Measurements from ENCODE around the gene RPRD1B. TPM values are rescaled to one million over a fixed set of nuclear protein-coding genes. Genes with fewer than 3 reads are reported as not detected.
"Not testable (repeated sequence)": the region's sequence is repeated elsewhere in the genome, so short reads cannot be mapped to it uniquely, and the experiment has no call there.

The RPRD1B gene
- polyA plus RNA-seq, 1 experiment, result 23.7 TPM

DNA sequence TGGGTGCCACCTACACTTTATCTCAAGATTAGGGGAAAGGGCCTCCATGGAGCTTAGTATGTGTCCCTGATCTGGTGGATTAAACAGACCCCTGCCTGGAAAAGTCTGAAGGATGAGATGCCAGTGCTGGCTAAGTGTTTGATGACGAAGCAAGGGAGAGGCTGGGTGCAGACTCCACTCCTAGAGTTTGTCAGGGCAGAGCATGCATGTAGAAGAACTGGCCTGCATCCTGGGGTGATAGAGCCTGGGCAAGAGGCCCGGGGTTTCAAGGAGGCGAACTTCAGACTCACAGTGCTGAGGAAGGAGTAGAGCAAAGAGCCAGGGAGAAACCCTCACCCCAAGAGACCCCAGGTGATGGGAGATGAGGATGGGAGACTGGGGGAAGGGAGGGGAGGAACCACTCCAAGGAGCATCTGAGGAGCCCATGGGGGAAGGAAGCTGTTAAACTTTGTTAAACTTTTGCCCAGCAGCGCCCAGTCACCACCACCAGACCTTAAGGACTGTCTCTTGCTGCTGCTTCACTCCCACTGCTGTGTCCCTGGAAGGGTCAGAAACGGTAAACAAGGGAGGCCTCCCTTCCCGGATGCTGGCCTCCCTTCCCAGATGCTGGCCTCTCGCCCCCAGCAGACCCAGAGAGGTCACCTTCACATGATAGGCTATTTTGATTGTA, 61.6 kb downstream of the RPRD1B start:
- DNase-seq (ENCODE audit: low read depth, low spot score), result no peak
- ChIA-PET CTCF (no interaction called here), POLR2A (no interaction called here)
- Histone ChIP-seq H3K27me3 (ENCODE audit: control insufficient read depth, insufficient read depth, low read length) (no peaks in the 10 kb centered on the region), H3K9me3 (ENCODE audit: control insufficient read depth, insufficient read depth, low read length) (no peaks in the 10 kb centered on the region; the same call in 1 of the 2 replicates), H3K27ac (ENCODE audit: low read depth, low read length) (peak overlapping the region; percentile 73), H3K4me3 (ENCODE audit: low read depth, low read length) (no peak overlapping the region)
- TF ChIP-seq, protein P1, sequence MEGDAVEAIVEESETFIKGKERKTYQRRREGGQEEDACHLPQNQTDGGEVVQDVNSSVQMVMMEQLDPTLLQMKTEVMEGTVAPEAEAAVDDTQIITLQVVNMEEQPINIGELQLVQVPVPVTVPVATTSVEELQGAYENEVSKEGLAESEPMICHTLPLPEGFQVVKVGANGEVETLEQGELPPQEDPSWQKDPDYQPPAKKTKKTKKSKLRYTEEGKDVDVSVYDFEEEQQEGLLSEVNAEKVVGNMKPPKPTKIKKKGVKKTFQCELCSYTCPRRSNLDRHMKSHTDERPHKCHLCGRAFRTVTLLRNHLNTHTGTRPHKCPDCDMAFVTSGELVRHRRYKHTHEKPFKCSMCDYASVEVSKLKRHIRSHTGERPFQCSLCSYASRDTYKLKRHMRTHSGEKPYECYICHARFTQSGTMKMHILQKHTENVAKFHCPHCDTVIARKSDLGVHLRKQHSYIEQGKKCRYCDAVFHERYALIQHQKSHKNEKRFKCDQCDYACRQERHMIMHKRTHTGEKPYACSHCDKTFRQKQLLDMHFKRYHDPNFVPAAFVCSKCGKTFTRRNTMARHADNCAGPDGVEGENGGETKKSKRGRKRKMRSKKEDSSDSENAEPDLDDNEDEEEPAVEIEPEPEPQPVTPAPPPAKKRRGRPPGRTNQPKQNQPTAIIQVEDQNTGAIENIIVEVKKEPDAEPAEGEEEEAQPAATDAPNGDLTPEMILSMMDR (IDR thresholded peaks at IDR 0.05; ENCODE audit: low read depth, low read length), result no peak

- ChIA-PET POLR2A (no interaction called here), CTCF (interaction anchor here (0.8 to 1.6 kb wide), 3 partner anchors 38 to 122 kb away, joined by 3 read pairs; no protein-coding TSS in a partner anchor)
- no peak for DNase-seq (ENCODE audit: low read depth, low spot score)
- TF ChIP-seq, protein P1 (IDR thresholded peaks at IDR 0.05; ENCODE audit: low read depth, low read length), result no peak
- Histone ChIP-seq H3K9me3 (ENCODE audit: control insufficient read depth, insufficient read depth, low read length) (peaks cover 4% of the 10 kb centered on the region), H3K4me3 (ENCODE audit: low read depth, low read length) (no peak overlapping the region), H3K27ac (ENCODE audit: low read depth, low read length) (no peak overlapping the region), H3K27me3 (ENCODE audit: control insufficient read depth, insufficient read depth, low read length) (no peaks in the 10 kb centered on the region)
Observed at GRCh38 chr20:38098952-38099351, 65.4 kb downstream of the RPRD1B start.

GRCh38 chr20:38102206-38102605, 68.7 kb downstream of the RPRD1B start:
- H3K9me3 ChIP-seq (ENCODE audit: control insufficient read depth, insufficient read depth, low read length); H3K4me3 ChIP-seq (ENCODE audit: low read depth, low read length); DNase-seq (ENCODE audit: low read depth, low spot score); H3K27me3 ChIP-seq (ENCODE audit: control insufficient read depth, insufficient read depth, low read length); POLR2A ChIA-PET; H3K27ac ChIP-seq (ENCODE audit: low read depth, low read length): not testable (repeated sequence)
- CTCF ChIA-PET, result interaction anchor here (0.5 kb wide), 1 partner anchor 214 kb away, joined by 4 read pairs; no protein-coding TSS in a partner anchor

DNA sequence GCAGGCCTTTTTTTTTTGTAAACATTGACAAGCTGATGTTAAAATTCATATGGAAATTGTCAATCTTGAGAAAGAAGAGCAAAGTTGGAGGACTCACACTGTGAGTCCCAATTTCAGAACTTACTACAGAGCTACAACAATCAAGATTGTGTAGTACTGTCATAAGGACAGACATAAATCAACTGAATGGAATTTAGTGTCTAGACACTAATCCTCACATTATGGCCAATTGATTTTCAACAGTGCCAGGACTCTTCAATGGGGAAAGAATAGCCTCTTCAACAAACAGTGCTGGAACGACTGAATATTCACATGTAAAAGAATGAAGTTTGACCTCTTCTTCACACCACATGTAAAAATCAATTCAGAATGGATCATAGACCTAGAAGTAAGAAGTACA, 70.7 kb downstream of the RPRD1B start:
- DNase-seq (ENCODE audit: low read depth, low spot score), result no peak
- ChIA-PET CTCF (no interaction called here), POLR2A (no interaction called here)
- Histone ChIP-seq H3K9me3 (ENCODE audit: control insufficient read depth, insufficient read depth, low read length) (peaks cover 4% of the 10 kb centered on the region), H3K27ac (ENCODE audit: low read depth, low read length) (no peak overlapping the region), H3K27me3 (ENCODE audit: control insufficient read depth, insufficient read depth, low read length) (no peaks in the 10 kb centered on the region), H3K4me3 (ENCODE audit: low read depth, low read length) (no peak overlapping the region)
- TF ChIP-seq, protein P1 (IDR thresholded peaks at IDR 0.05; ENCODE audit: low read depth, low read length), result no peak

DNA sequence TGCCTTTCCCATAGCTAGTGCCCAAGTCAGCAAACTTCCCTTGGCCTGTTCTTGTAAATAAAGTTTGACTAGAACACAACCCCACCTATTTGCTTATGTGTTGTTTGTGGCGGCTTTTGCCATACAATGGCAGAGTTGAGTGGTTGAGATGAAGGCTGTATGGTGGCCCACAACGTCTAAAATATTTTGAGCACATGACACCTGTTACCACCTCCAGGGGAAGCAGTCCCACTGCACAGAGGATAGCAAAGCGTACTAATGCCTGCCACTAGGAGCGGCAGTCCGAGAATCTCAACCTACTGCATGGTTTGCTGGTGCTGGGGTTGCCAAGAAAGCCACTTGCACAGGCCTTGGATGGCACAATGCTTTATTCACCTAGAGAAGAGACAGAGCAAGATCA, 72.9 kb downstream of the RPRD1B start:
- no peak for DNase-seq (ENCODE audit: low read depth, low spot score)
- Histone ChIP-seq H3K4me3 (ENCODE audit: low read depth, low read length) (no peak overlapping the region), H3K27me3 (ENCODE audit: control insufficient read depth, insufficient read depth, low read length) (no peaks in the 10 kb centered on the region), H3K9me3 (ENCODE audit: control insufficient read depth, insufficient read depth, low read length) (no peaks in the 10 kb centered on the region; the same call in 1 of the 2 replicates), H3K27ac (ENCODE audit: low read depth, low read length) (no peak overlapping the region)
- CTCF ChIA-PET, result no interaction called here
- TF ChIP-seq, protein P1 (IDR thresholded peaks at IDR 0.05; ENCODE audit: low read depth, low read length), result no peak
- POLR2A ChIA-PET, result no interaction called here

GRCh38 chr20:38107386-38107785, 73.8 kb downstream of the RPRD1B start:
- POLR2A ChIA-PET; H3K9me3 ChIP-seq (ENCODE audit: control insufficient read depth, insufficient read depth, low read length); H3K27ac ChIP-seq (ENCODE audit: low read depth, low read length); H3K27me3 ChIP-seq (ENCODE audit: control insufficient read depth, insufficient read depth, low read length); H3K4me3 ChIP-seq (ENCODE audit: low read depth, low read length); CTCF ChIA-PET; DNase-seq (ENCODE audit: low read depth, low spot score): not testable (repeated sequence)

- H3K27ac ChIP-seq (ENCODE audit: low read depth, low read length), result peak overlapping the region; percentile 87
- CTCF ChIA-PET; POLR2A ChIA-PET; H3K27me3 ChIP-seq (ENCODE audit: control insufficient read depth, insufficient read depth, low read length); DNase-seq (ENCODE audit: low read depth, low spot score); H3K9me3 ChIP-seq (ENCODE audit: control insufficient read depth, insufficient read depth, low read length); H3K4me3 ChIP-seq (ENCODE audit: low read depth, low read length): not testable (repeated sequence)
Observed at GRCh38 chr20:38107916-38108315, 74.4 kb downstream of the RPRD1B start.
